Neural progenitor cell (in vitro differentiated cells): ENCODE data around the gene ATF7IP.

Experiments
- CTCF ChIP-seq: fragments of 200-600 bp; sonication (generic); IDR thresholded peaks from 2 replicates; pipeline ENCODE4 v1.5.1; 2017; ENCODE audit warnings: antibody characterized with exemption, mild to moderate bottlenecking
- EZH2 ChIP-seq: fragments of 200-600 bp; sonication (generic); IDR thresholded peaks from 2 replicates; pipeline ENCODE4 v1.6.1; 2017; ENCODE audit warnings: antibody characterized with exemption, mild to moderate bottlenecking, moderate library complexity
- EZH2phosphoT487 ChIP-seq: fragments of 200-600 bp; sonication (generic); IDR thresholded peaks from 2 replicates; pipeline ENCODE4 v1.6.1; 2017; ENCODE audit warnings: antibody characterized with exemption

GRCh38 chr12:14532152-14532551 lies 166.7 kb downstream of the ATF7IP start:
- TF ChIP-seq EZH2 (no peak), EZH2phosphoT487 (no peak), CTCF (no peak)
